Parathyroid adenoma (tissue), 2 donors: Measurements from ENCODE around the gene OR52I1.

Source experiments
- H2AFZ ChIP-seq: fragments of 300-600 bp; sonication (generic); one replicate; pipeline ENCODE4 v1.7.0; 2017; ENCODE audit warnings: antibody characterized with exemption, mild to moderate bottlenecking
- H3K27ac ChIP-seq: fragments of 300-600 bp; sonication (generic); one replicate; pipeline ENCODE4 v1.7.0; 2017
- H3K27me3 ChIP-seq: fragments of 300-600 bp; sonication (generic); one replicate; pipeline ENCODE4 v1.7.0; 2017; ENCODE audit warnings: low read length; ENCODE audit not compliant: control insufficient read depth, insufficient read depth
- H3K36me3 ChIP-seq: fragments of 300-600 bp; sonication (generic); one replicate; pipeline ENCODE4 v1.7.0; 2017; ENCODE audit warnings: low read length; ENCODE audit not compliant: control insufficient read depth, insufficient read depth
- H3K4me1 ChIP-seq: fragments of 300-600 bp; sonication (generic); one replicate; pipeline ENCODE4 v1.7.0; 2017; ENCODE audit warnings: control low read depth
- H3K4me2 ChIP-seq: fragments of 300-600 bp; sonication (generic); one replicate; pipeline ENCODE4 v1.7.0; 2017; ENCODE audit warnings: low read length
- H3K4me3 ChIP-seq: fragments of 300-600 bp; sonication (generic); one replicate; pipeline ENCODE4 v1.7.0; 2017; ENCODE audit warnings: low read depth, low read length
- H3K79me2 ChIP-seq: fragments of 300-600 bp; sonication (generic); one replicate; pipeline ENCODE4 v1.7.0; 2017; ENCODE audit warnings: control low read depth
- H3K9ac ChIP-seq: fragments of 300-600 bp; sonication (generic); one replicate; pipeline ENCODE4 v1.7.0; 2017; ENCODE audit warnings: mild to moderate bottlenecking
- H3K9me3 ChIP-seq: fragments of 300-600 bp; sonication (generic); one replicate; pipeline ENCODE4 v1.7.0; 2017; ENCODE audit warnings: low read length; ENCODE audit not compliant: control insufficient read depth
- CTCF ChIP-seq: fragments of 300-600 bp; sonication (generic); IDR thresholded peaks from one replicate; pipeline ENCODE4 v1.7.0; 2017; ENCODE audit warnings: antibody characterized with exemption, mild to moderate bottlenecking
- donor health status: primary hyperparathyroidism.

The OR52I1 gene

GRCh38 chr11:4605057-4605456 lies 11.2 kb downstream of the OR52I1 start:
- Histone ChIP-seq H3K4me2 (no peak overlapping the region), H3K27me3 (no peaks in the 10 kb centered on the region), H3K9ac (no peak overlapping the region), H2AFZ (no peak overlapping the region), H3K36me3 (no peaks in the 10 kb centered on the region), H3K4me1 (peaks cover 10% of the 10 kb centered on the region), H3K4me3 (no peak overlapping the region), H3K79me2 (no peaks in the 10 kb centered on the region), H3K27ac (no peak overlapping the region), H3K9me3 (no peaks in the 10 kb centered on the region)
- TF ChIP-seq CTCF = no peak

GRCh38 chr11:4606231-4607015 lies 12.6 kb downstream of the OR52I1 start:
- no peak for TF ChIP-seq CTCF
- no peak overlapping the region for H3K9ac ChIP-seq
- H3K4me3 ChIP-seq = no peak overlapping the region
- no peak overlapping the region for H3K27ac ChIP-seq
- H3K79me2 ChIP-seq = no peaks in the 10 kb centered on the region
- H3K4me2 ChIP-seq = peak overlapping the region; percentile 58
- H3K9me3 ChIP-seq = no peaks in the 10 kb centered on the region
- H3K36me3 ChIP-seq = no peaks in the 10 kb centered on the region
- peaks cover 10% of the 10 kb centered on the region for H3K4me1 ChIP-seq
- H2AFZ ChIP-seq = no peak overlapping the region
- H3K27me3 ChIP-seq = no peaks in the 10 kb centered on the region

GRCh38 chr11:4607096-4607495 lies 13.3 kb downstream of the OR52I1 start:
- Histone ChIP-seq H3K9ac (no peak overlapping the region), H3K4me1 (peaks cover 10% of the 10 kb centered on the region), H3K27ac (no peak overlapping the region)

DNA sequence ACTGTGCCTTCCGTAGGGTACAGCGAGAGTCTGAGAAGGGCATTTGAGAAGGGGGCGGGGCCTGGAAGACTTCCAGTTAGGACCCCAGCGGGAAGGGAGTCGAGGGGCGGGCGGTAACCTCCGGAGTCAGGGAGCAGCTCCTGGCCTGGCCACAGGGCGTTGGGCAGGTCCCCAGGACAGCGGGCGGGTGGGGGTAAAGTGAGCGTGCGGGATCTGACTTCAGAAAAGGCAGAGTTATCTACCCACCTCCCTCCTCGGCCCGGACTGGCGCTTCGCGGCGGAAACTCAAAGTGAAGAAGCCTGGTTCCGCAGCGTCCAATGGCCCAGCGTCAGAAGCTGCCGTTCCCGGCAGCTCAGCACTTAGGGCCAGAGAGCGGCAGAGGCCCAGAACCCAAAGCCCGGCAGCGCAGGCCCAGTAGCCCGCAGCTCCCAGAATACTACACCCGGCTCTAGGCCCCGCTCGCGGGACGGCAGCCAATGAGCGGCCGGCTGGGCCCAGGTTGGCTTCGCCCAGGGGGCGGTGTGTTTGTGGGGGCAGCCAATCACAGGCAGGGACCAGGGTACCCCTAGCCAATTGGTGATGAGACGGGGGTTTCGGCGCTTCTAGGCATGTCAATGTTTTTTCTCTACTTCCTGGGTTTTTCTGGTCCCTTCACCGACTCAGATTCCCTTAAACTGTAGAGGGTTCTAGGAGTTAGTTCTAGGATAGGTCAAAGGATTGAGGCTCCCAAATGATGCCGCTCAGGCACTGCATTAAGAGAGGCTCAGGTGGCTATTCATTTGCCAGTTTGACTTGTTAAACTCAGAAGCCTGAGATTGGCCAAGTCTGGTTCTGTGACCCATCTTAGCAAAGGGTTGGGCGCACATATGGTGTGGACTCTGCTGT lies 14.2 kb downstream of the OR52I1 start, which contains the start of gene TRIM68:
TRIM68 (minus strand) TSS at position 451 of the 886 bp plus-strand sequence. CDS start 2,727 bp downstream, outside the sequence.
- Histone ChIP-seq H3K4me2 (peak within 1 kb of the TSS; percentile 74), H3K27me3 (no peaks in the 10 kb centered on the region), H3K79me2 (no peaks in the 10 kb centered on the region), H3K9me3 (no peaks in the 10 kb centered on the region), H3K4me1 (peaks cover 10% of the 10 kb centered on the region), H2AFZ (peak within 1 kb of the TSS; percentile 95), H3K4me3 (peak within 1 kb of the TSS; percentile 60), H3K27ac (peak within 1 kb of the TSS; percentile 81), H3K9ac (no peak within 1 kb of the TSS), H3K36me3 (no peaks in the 10 kb centered on the region)
- TF ChIP-seq CTCF = no peak

More at GRCh38 chr11:4607096-4607495, 13.3 kb downstream of the OR52I1 start:
- H3K4me2 ChIP-seq = peak overlapping the region; percentile 58
- H3K4me3 ChIP-seq = peak overlapping the region; percentile 60
- TF ChIP-seq CTCF = no peak
- H3K36me3 ChIP-seq = no peaks in the 10 kb centered on the region
- peak overlapping the region; percentile 95 for H2AFZ ChIP-seq
- H3K79me2 ChIP-seq = no peaks in the 10 kb centered on the region
- no peaks in the 10 kb centered on the region for H3K9me3 ChIP-seq
- H3K27me3 ChIP-seq = no peaks in the 10 kb centered on the region
